GM19468 (cell line): ENCODE results near the gene ACAN.

Source experiments
- ATAC-seq: cut with Tn5 transposase; IDR thresholded peaks from one replicate; pipeline ENCODE4 v1.9.1; 2021; ENCODE audit warnings: mild to moderate bottlenecking, moderate library complexity, moderate number of reproducible peaks; ENCODE audit not compliant: unreplicated experiment; ENCODE audit errors: extremely low read depth

Gene ACAN

GRCh38 chr15:88803241-88803919 lies at the start of gene ACAN:
TSS of gene ACAN (plus strand) at chr15:88803436. CDS start at chr15:88836207, 32,771 bp downstream.
- ATAC-seq, result no peak

- no peak for ATAC-seq
These were observed 46.7 kb upstream of the ACAN start for GRCh38 chr15:88756521-88756920.

- no peak for ATAC-seq
These were observed 46.3 kb upstream of the ACAN start for GRCh38 chr15:88756921-88757320.

GRCh38 chr15:88759872-88760271 lies 43.4 kb upstream of the ACAN start:
- ATAC-seq, result no peak

- ATAC-seq, result no peak
These were observed 38.8 kb upstream of the ACAN start for GRCh38 chr15:88764448-88764847.

GRCh38 chr15:88765212-88765611 lies 38.0 kb upstream of the ACAN start:
- ATAC-seq, result no peak

- ATAC-seq, result no peak
These were observed 33.9 kb upstream of the ACAN start for GRCh38 chr15:88769161-88769971.

GRCh38 chr15:88775776-88776175 lies 27.5 kb upstream of the ACAN start:
- ATAC-seq, result no peak

GRCh38 chr15:88776646-88777045 lies 26.6 kb upstream of the ACAN start:
- no peak for ATAC-seq

GRCh38 chr15:88779944-88780343 lies 23.3 kb upstream of the ACAN start:
- ATAC-seq, result no peak

- ATAC-seq, result no peak
These were observed 20.8 kb upstream of the ACAN start for GRCh38 chr15:88782465-88782864.

GRCh38 chr15:88785217-88785616 lies 18.0 kb upstream of the ACAN start:
- ATAC-seq, result no peak

- ATAC-seq, result no peak
These were observed 15.2 kb upstream of the ACAN start for GRCh38 chr15:88788036-88788435.

GRCh38 chr15:88788816-88789215 lies 14.4 kb upstream of the ACAN start:
- no peak for ATAC-seq

GRCh38 chr15:88790486-88790885 lies 12.8 kb upstream of the ACAN start:
- ATAC-seq, result no peak

- ATAC-seq, result no peak
These were observed 11.6 kb upstream of the ACAN start for GRCh38 chr15:88791637-88792036.

GRCh38 chr15:88792342-88793282 lies 10.6 kb upstream of the ACAN start:
- ATAC-seq, result no peak

GRCh38 chr15:88794001-88794400 lies 9.2 kb upstream of the ACAN start:
- no peak for ATAC-seq

- ATAC-seq, result no peak
These were observed 5.4 kb upstream of the ACAN start for GRCh38 chr15:88797663-88798339.

- no peak for ATAC-seq
These were observed 3.9 kb upstream of the ACAN start for GRCh38 chr15:88799341-88799740.
